Measurements from ENCODE around the gene TIMMDC1. TPM values are rescaled to one million over a fixed set of nuclear protein-coding genes. Genes with fewer than 3 reads are reported as not detected.

Gene TIMMDC1
- total RNA-seq, 2 experiments from 2014 or later: 162 to 164 TPM

Other genes with a start within 250 kb of the TIMMDC1 start
- gene ARHGAP31, start 204.2 kb upstream of the TIMMDC1 start, total RNA-seq: 10 to 100 TPM; 17.3 to 18.6 TPM
- 10 to 100 TPM; 45.4 to 45.6 TPM for gene TMEM39A, start 34.9 kb upstream of the TIMMDC1 start, total RNA-seq
- 10 to 100 TPM; 21.9 to 22.6 TPM for gene POGLUT1, start 29.6 kb upstream of the TIMMDC1 start, total RNA-seq
- gene CD80, start 61.1 kb downstream of the TIMMDC1 start, total RNA-seq: 10 to 100 TPM; 13.3 to 13.8 TPM
- 1 to 10 TPM; 7.7 to 8.5 TPM for gene ADPRH, start 80.9 kb downstream of the TIMMDC1 start, total RNA-seq
- gene PLA1A, start 99.3 kb downstream of the TIMMDC1 start, total RNA-seq: under 1 TPM in 1 of 2 experiments, not detected in 1; 0.13 TPM
- gene POPDC2, start 162.0 kb downstream of the TIMMDC1 start, total RNA-seq: 1 to 10 TPM; 1.4 to 2.6 TPM
- gene COX17, start 178.9 kb downstream of the TIMMDC1 start, total RNA-seq: 10 to 100 TPM; 97.0 to 97.4 TPM
- under 1 TPM; 0.32 to 0.82 TPM for gene CFAP91, start 204.5 kb downstream of the TIMMDC1 start, total RNA-seq